ENCODE results near the gene GJA3. TPM values are rescaled to one million over a fixed set of nuclear protein-coding genes. Genes with fewer than 3 reads are reported as not detected.

The GJA3 gene
- total RNA-seq, 1 experiment from 2014 or later = 0.43 TPM

- H3K27me3 ChIP-seq (replicated peaks; ENCODE audit: insufficient read depth, low read depth, low read length, poor library complexity) = no peaks in the 10 kb centered on the region
- H3K27ac ChIP-seq (ENCODE audit: low read depth, low read length, poor library complexity, severe bottlenecking) = no peak overlapping the region
- ChIA-PET POLR2A (ENCODE audit: low non-redundant PET) (no interaction called here), CTCF (no interaction called here)
- H3K4me1 ChIP-seq (ENCODE audit: insufficient read depth, low read length, poor library complexity, severe bottlenecking) = peaks cover 3% of the 10 kb centered on the region
- peak; percentile 21 for DNase-seq (ENCODE audit: low spot score)
- no peak for TF ChIP-seq CTCF (conservative IDR thresholded peaks at IDR 0.05; ENCODE audit: low read depth, low read length)
- no peak for TF ChIP-seq EZH2 (IDR thresholded peaks at IDR 0.05; ENCODE audit: borderline replicate concordance, low read depth, low read length, poor library complexity, severe bottlenecking)
- no peak overlapping the region for H3K4me3 ChIP-seq (ENCODE audit: low read depth, low read length, poor library complexity, severe bottlenecking)
- intact Hi-C loops (cut with micrococcal nuclease; ENCODE audit: unreplicated experiment) = no loop called here
- no peaks in the 10 kb centered on the region for H3K36me3 ChIP-seq (ENCODE audit: insufficient read depth, low read length, poor library complexity, severe bottlenecking)
- BruUV-seq (replicated peaks) = no TSS peak
- H3K9me3 ChIP-seq (ENCODE audit: low read depth, low read length, poor library complexity, severe bottlenecking) = no peaks in the 10 kb centered on the region
These were observed 54.1 kb downstream of the GJA3 start for GRCh38 chr13:20106742-20107141.

GRCh38 chr13:20105161-20105689, 55.6 kb downstream of the GJA3 start:
- CTCF ChIA-PET = no interaction called here
- Histone ChIP-seq H3K27me3 (replicated peaks; ENCODE audit: insufficient read depth, low read depth, low read length, poor library complexity) (no peaks in the 10 kb centered on the region), H3K36me3 (ENCODE audit: insufficient read depth, low read length, poor library complexity, severe bottlenecking) (no peaks in the 10 kb centered on the region), H3K4me3 (ENCODE audit: low read depth, low read length, poor library complexity, severe bottlenecking) (no peak overlapping the region), H3K27ac (ENCODE audit: low read depth, low read length, poor library complexity, severe bottlenecking) (no peak overlapping the region), H3K4me1 (ENCODE audit: insufficient read depth, low read length, poor library complexity, severe bottlenecking) (peaks cover 3% of the 10 kb centered on the region), H3K9me3 (ENCODE audit: low read depth, low read length, poor library complexity, severe bottlenecking) (no peaks in the 10 kb centered on the region)
- BruUV-seq (replicated peaks) = no TSS peak
- no peak for DNase-seq (ENCODE audit: low spot score)
- intact Hi-C loops (cut with micrococcal nuclease; ENCODE audit: unreplicated experiment) = no loop called here
- POLR2A ChIA-PET (ENCODE audit: low non-redundant PET) = no interaction called here
- TF ChIP-seq EZH2 (IDR thresholded peaks at IDR 0.05; ENCODE audit: borderline replicate concordance, low read depth, low read length, poor library complexity, severe bottlenecking) = no peak
- no peak for TF ChIP-seq CTCF (conservative IDR thresholded peaks at IDR 0.05; ENCODE audit: low read depth, low read length)

GRCh38 chr13:20102525-20103180, 58.2 kb downstream of the GJA3 start:
- no peaks in the 10 kb centered on the region for H3K36me3 ChIP-seq (ENCODE audit: insufficient read depth, low read length, poor library complexity, severe bottlenecking)
- CTCF ChIA-PET = no interaction called here
- intact Hi-C loops (cut with micrococcal nuclease; ENCODE audit: unreplicated experiment) = no loop called here
- POLR2A ChIA-PET (ENCODE audit: low non-redundant PET) = no interaction called here
- H3K27me3 ChIP-seq (replicated peaks; ENCODE audit: insufficient read depth, low read depth, low read length, poor library complexity) = no peaks in the 10 kb centered on the region
- no peaks in the 10 kb centered on the region for H3K9me3 ChIP-seq (ENCODE audit: low read depth, low read length, poor library complexity, severe bottlenecking)
- DNase-seq (ENCODE audit: low spot score) = no peak
- peaks cover 3% of the 10 kb centered on the region for H3K4me1 ChIP-seq (ENCODE audit: insufficient read depth, low read length, poor library complexity, severe bottlenecking)
- TF ChIP-seq EZH2 (IDR thresholded peaks at IDR 0.05; ENCODE audit: borderline replicate concordance, low read depth, low read length, poor library complexity, severe bottlenecking) (no peak), CTCF (conservative IDR thresholded peaks at IDR 0.05; ENCODE audit: low read depth, low read length) (no peak)
- no TSS peak for BruUV-seq (replicated peaks)
- no peak overlapping the region for H3K27ac ChIP-seq (ENCODE audit: low read depth, low read length, poor library complexity, severe bottlenecking)
- no peak overlapping the region for H3K4me3 ChIP-seq (ENCODE audit: low read depth, low read length, poor library complexity, severe bottlenecking)

All from A673 (cell line).